Endothelial cell of umbilical vein (primary cell): Measurements from ENCODE around the gene NEMP2. TPM values are rescaled to one million over a fixed set of nuclear protein-coding genes. Genes with fewer than 3 reads are reported as not detected.

Source experiments
- BruUV-seq: library from RNA; stranded (reverse); fragments of 400-500 nt; replicated peaks from 2 replicates; lab custom pipeline; 2021; lab: Mats Ljungman, UMichigan
- CTCF ChIA-PET: fragments of 300-600, 350-600 bp; sonication (Branson Sonifier 250); formaldehyde crosslinking; loops from one replicate; lab custom pipeline; 2021; ENCODE audit warnings: antibody characterized with exemption, inconsistent platforms; lab: Charles Lee
- POLR2A ChIA-PET: fragments of 300-600, 350-600 bp; sonication (Branson Sonifier 250); formaldehyde crosslinking; loops from one replicate; lab custom pipeline; 2021; ENCODE audit warnings: antibody characterized with exemption, inconsistent platforms; lab: Charles Lee
- DNase-seq: peaks from one replicate; pipeline ENCODE4 v3.0.0-alpha.2; 2011; ENCODE audit warnings: low read depth, low spot score
- FAIRE-seq: peaks from 2 replicates; lab custom pipeline; 2011; peaks lifted over from hg19 to GRCh38; lab: Jason Lieb, UNC
- H2AFZ ChIP-seq: 2 replicates; pipeline ENCODE4 v1.6.0; 2012; ENCODE audit warnings: low read depth, low read length, control low read depth, inconsistent platforms
- H3K27ac ChIP-seq: 2 replicates; pipeline ENCODE4 v1.5.1; 2011; ENCODE audit warnings: low read depth, mild to moderate bottlenecking, control low read depth, low read length, moderate library complexity; ENCODE audit not compliant: insufficient read depth
- H3K27me3 ChIP-seq, 2 experiments: 2 replicates each; pipeline versions ENCODE4 v1.6.0 to v1.6.1; 2011; ENCODE audit warnings: low read length in 2 of 2, mixed read lengths in 1 of 2; ENCODE audit not compliant: control insufficient read depth in 2 of 2, insufficient read depth in 2 of 2
- H3K36me3 ChIP-seq, 2 experiments: 2 replicates in 1 of 2; 3 replicates in 1 of 2; pipeline ENCODE4 v1.5.1; 2011; ENCODE audit warnings: low read length in 2 of 2, mild to moderate bottlenecking in 1 of 2, moderate library complexity in 1 of 2; ENCODE audit not compliant: control insufficient read depth in 2 of 2, insufficient read depth in 2 of 2; ENCODE audit errors: extremely low read depth in 1 of 2
- H3K4me1 ChIP-seq: 3 replicates; pipeline ENCODE4 v1.5.1; 2011; ENCODE audit warnings: mild to moderate bottlenecking, low read length; ENCODE audit not compliant: control insufficient read depth, insufficient read depth; ENCODE audit errors: extremely low read depth
- H3K4me2 ChIP-seq: 2 replicates; pipeline ENCODE4 v1.6.1; 2011; ENCODE audit warnings: low read length, control low read depth, mixed read lengths; ENCODE audit not compliant: insufficient read depth
- H3K4me3 ChIP-seq, 3 experiments: fragments of 200-600 bp in 1 of 3; sonication (generic), shearing (Covaris generic) in 1 of 3; replicated peaks in 1 of 3; 2 replicates each; pipeline ENCODE4 v1.5.1; 2011 to 2016; ENCODE audit warnings: control low read depth in 3 of 3, low read length in 3 of 3, mild to moderate bottlenecking in 2 of 3, inconsistent platforms in 1 of 3, low read depth in 1 of 3, moderate library complexity in 1 of 3; ENCODE audit not compliant: insufficient read depth in 1 of 3
- H3K79me2 ChIP-seq: 2 replicates; pipeline ENCODE4 v1.6.0; 2012; ENCODE audit warnings: low read length, inconsistent platforms; ENCODE audit not compliant: control insufficient read depth, insufficient read depth
- H3K9ac ChIP-seq: replicated peaks from 2 replicates; pipeline ENCODE3; 2011; ENCODE audit warnings: low read length, control low read depth; ENCODE audit not compliant: insufficient read depth; ENCODE audit errors: extremely low read depth
- H3K9me1 ChIP-seq: replicated peaks from 3 replicates; pipeline ENCODE4 v1.6.0; 2011; ENCODE audit warnings: mild to moderate bottlenecking, low read length; ENCODE audit not compliant: control insufficient read depth, insufficient read depth; ENCODE audit errors: extremely low read depth
- H3K9me3 ChIP-seq: replicated peaks from 2 replicates; pipeline ENCODE4 v1.5.1; 2012; ENCODE audit warnings: low read length, inconsistent platforms; ENCODE audit not compliant: control insufficient read depth, insufficient read depth
- H4K20me1 ChIP-seq: replicated peaks from 2 replicates; pipeline ENCODE3; 2011; ENCODE audit warnings: mild to moderate bottlenecking, low read length; ENCODE audit not compliant: control insufficient read depth, insufficient read depth; ENCODE audit errors: extremely low read depth
- CTCF ChIP-seq, 2 donors: IDR thresholded peaks; 1 replicate in 1 of 2; 2 replicates in 1 of 2; pipeline ENCODE4 v1.5.1; 2011; ENCODE audit warnings: low read length in 2 of 2, mild to moderate bottlenecking in 2 of 2, moderate library complexity in 2 of 2, control low read depth in 1 of 2, inconsistent platforms in 1 of 2, low read depth in 1 of 2; ENCODE audit not compliant: insufficient read depth in 1 of 2; ENCODE audit errors: extremely low read depth in 1 of 2
- EZH2 ChIP-seq: IDR thresholded peaks from 2 replicates; pipeline ENCODE4 v1.6.1; 2012; ENCODE audit warnings: borderline replicate concordance, low read depth, mild to moderate bottlenecking, moderate library complexity, low read length, inconsistent platforms; ENCODE audit not compliant: severe bottlenecking
- GATA2 ChIP-seq: IDR thresholded peaks from 2 replicates; pipeline ENCODE4 v1.7.0; 2011; ENCODE audit warnings: low read depth, mild to moderate bottlenecking, moderate library complexity, mixed read lengths, low read length; ENCODE audit not compliant: insufficient read length, insufficient read depth
- JUN ChIP-seq: IDR thresholded peaks from 2 replicates; pipeline ENCODE4 v1.6.1; 2011; ENCODE audit warnings: borderline replicate concordance, low read depth; ENCODE audit not compliant: insufficient read length, insufficient read depth
- MAX ChIP-seq: IDR thresholded peaks from 2 replicates; pipeline ENCODE4 v1.6.1; 2011; ENCODE audit not compliant: insufficient read depth, insufficient read length
- POLR2A ChIP-seq: IDR thresholded peaks from 2 replicates; pipeline ENCODE4 v1.6.1; 2012; ENCODE audit warnings: low read depth, mild to moderate bottlenecking, control low read depth, low read length
- POLR2AphosphoS5 ChIP-seq: IDR thresholded peaks from 2 replicates; pipeline ENCODE4 v1.6.1; 2012; ENCODE audit warnings: low read depth, mild to moderate bottlenecking, control low read depth, low read length, moderate library complexity; ENCODE audit not compliant: insufficient read depth
- dilution Hi-C: fragments of 300-500 bp; cut with MboI; formaldehyde crosslinking; loops from one replicate; pipeline ENCODE4 v1.15.0; 2019; ENCODE audit warnings: low sequenced_read_pairs; ENCODE audit not compliant: extremely low pct_ligation_motif_present
- intact Hi-C: fragments of 100-400 bp; cut with micrococcal nuclease; formaldehyde crosslinking; loops from one replicate; pipeline ENCODE4 v1.10.0; 2022
- polyA plus RNA-seq, 4 experiments: library from polyadenylated mRNA; depleted of rRNA in 3 of 4; stranded (reverse) in 3 of 4; unstranded in 1 of 4; fragments of >200 nt; gene quantifications; 2 replicates each; pipeline versions ENCODE4 v1.2.1 to v1.2.3, GENCODE V29; 2011 to 2012; ENCODE audit warnings: missing spikeins in 1 of 4
- total RNA-seq: library from RNA; stranded (reverse); gene quantifications from 2 replicates; pipeline ENCODE4 v1.2.3, GENCODE V29; 2021

NEMP2 gene
- total and polyA plus RNA-seq, 2 donors (not counting 3 experiments of a cell fraction or from before 2014, with no cell fraction given), result 3.1 to 8.4 TPM

- BruUV-seq, result no TSS peak
- H3K27me3 ChIP-seq, result no peaks in the 10 kb centered on the region
- H3K36me3 ChIP-seq, result no peaks in the 10 kb centered on the region
- ChIA-PET CTCF (interaction anchor here (1.0 kb wide), 2 partner anchors 178 to 179 kb away, joined by 3 read pairs; no protein-coding TSS in a partner anchor), POLR2A (no interaction called here)
- no peak overlapping the region for H3K4me3 ChIP-seq
- H3K4me1 ChIP-seq, result no peaks in the 10 kb centered on the region
- intact Hi-C loops (no loop called here), dilution Hi-C loops (no loop called here)
- no peaks in the 10 kb centered on the region for H3K79me2 ChIP-seq
- DNase-seq, result no peak
- no peak overlapping the region for H3K9ac ChIP-seq
- no peak for FAIRE-seq
- no peak overlapping the region for H3K4me2 ChIP-seq
- no peaks in the 10 kb centered on the region for H3K9me1 ChIP-seq
- TF ChIP-seq EZH2 (no peak), POLR2A (no peak), JUN (no peak), GATA2 (no peak), POLR2AphosphoS5 (no peak), CTCF (IDR thresholded peaks at IDR 0.05; ENCODE audit: extremely low read depth in 1 of 2, insufficient read depth in 1 of 2, low read depth in 1 of 2, low read length in 2 of 2) (no peak), MAX (no peak)
- no peaks in the 10 kb centered on the region for H3K9me3 ChIP-seq
- H2AFZ ChIP-seq, result no peak overlapping the region
- no peak overlapping the region for H3K27ac ChIP-seq
- H4K20me1 ChIP-seq, result no peaks in the 10 kb centered on the region
These were observed 27.4 kb downstream of the NEMP2 start for GRCh38 chr2:190507135-190507534.
